Fibroblast of skin of abdomen (primary cell): ENCODE measurements around the gene RPS21.
"Not testable (repeated sequence)": the region's sequence is repeated elsewhere in the genome, so short reads cannot be mapped to it uniquely, and the experiment has no call there.

Experiments
- DNase-seq: peaks from one replicate; pipeline ENCODE4 v3.0.0-alpha.2; 2013

Gene RPS21

GRCh38 chr20:62412194-62413024 is 25.5 kb downstream of the RPS21 start:
- DNase-seq = no peak

- no peak for DNase-seq
Measured at GRCh38 chr20:62413025-62413570, 26.2 kb downstream of the RPS21 start.

GRCh38 chr20:62413896-62414481 is 27.1 kb downstream of the RPS21 start:
- DNase-seq = no peak

- no peak for DNase-seq
Measured at GRCh38 chr20:62415354-62416111, 28.6 kb downstream of the RPS21 start.

GRCh38 chr20:62416651-62417637 is 30.0 kb downstream of the RPS21 start:
- no peak for DNase-seq

GRCh38 chr20:62417981-62418708 is 31.2 kb downstream of the RPS21 start:
- DNase-seq = no peak

GRCh38 chr20:62418709-62419487 is 32.0 kb downstream of the RPS21 start:
- DNase-seq = no peak

GRCh38 chr20:62419759-62420158 is 32.9 kb downstream of the RPS21 start:
- DNase-seq = no peak

GRCh38 chr20:62420846-62421715 is 34.2 kb downstream of the RPS21 start:
- no peak for DNase-seq

- DNase-seq = no peak
Measured at GRCh38 chr20:62421716-62421990, 34.8 kb downstream of the RPS21 start.

- DNase-seq = no peak
Measured at GRCh38 chr20:62422636-62423325, 35.9 kb downstream of the RPS21 start.

GRCh38 chr20:62423326-62423706 is 36.4 kb downstream of the RPS21 start:
- DNase-seq = no peak

GRCh38 chr20:62424249-62425107 is 37.6 kb downstream of the RPS21 start:
- DNase-seq = no peak

GRCh38 chr20:62425281-62426058 is 38.6 kb downstream of the RPS21 start:
- no peak for DNase-seq

- not testable (repeated sequence) for DNase-seq
Measured at GRCh38 chr20:62426059-62426348, 39.1 kb downstream of the RPS21 start.

- DNase-seq = no peak
Measured at GRCh38 chr20:62426699-62427131, 39.8 kb downstream of the RPS21 start.
